ENCODE data around the gene TMEM254. TPM values are rescaled to one million over a fixed set of nuclear protein-coding genes. Genes with fewer than 3 reads are reported as not detected.
"Not testable (repeated sequence)": the region's sequence is repeated elsewhere in the genome, so short reads cannot be mapped to it uniquely, and the experiment has no call there.

TMEM254 gene, protein sequence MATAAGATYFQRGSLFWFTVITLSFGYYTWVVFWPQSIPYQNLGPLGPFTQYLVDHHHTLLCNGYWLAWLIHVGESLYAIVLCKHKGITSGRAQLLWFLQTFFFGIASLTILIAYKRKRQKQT
- polyA plus RNA-seq (ENCODE audit: insufficient read length): 64.6 TPM
- long read RNA-seq, donor 1, transcript TMEM254-209 (4 exons, 1,963 nt): minor isoform, 5 of 88 reads
- long read RNA-seq, donor 1, transcript TMEM254-205 (4 exons, 2,042 nt): major isoform, 26 of 88 reads
- long read RNA-seq, donor 1, partial matches to known transcripts: 54 of 88 reads
- long read RNA-seq, donor 1, other reads (novel, unspliced or antisense): 0 of 88 reads
- long read RNA-seq, donor 2, transcript TMEM254-205 (4 exons, 2,042 nt): major isoform, 28 of 30 reads
- long read RNA-seq, donor 2, partial matches to known transcripts: 0 of 30 reads
- long read RNA-seq, donor 2, other reads (novel, unspliced or antisense): 0 of 30 reads
- long read RNA-seq, donor 3, transcript TMEM254-205 (4 exons, 2,042 nt): major isoform, 15 of 19 reads
- long read RNA-seq, donor 3, partial matches to known transcripts: 0 of 19 reads
- long read RNA-seq, donor 3, other reads (novel, unspliced or antisense): 0 of 19 reads
- long read RNA-seq, donor 4, partial matches to known transcripts: 0 of 1 reads
- long read RNA-seq, donor 4, other reads (novel, unspliced or antisense): 0 of 1 reads
- long read RNA-seq, donor 5, transcript TMEM254-205 (4 exons, 2,042 nt): major isoform, 18 of 30 reads
- long read RNA-seq, donor 5, partial matches to known transcripts: 0 of 30 reads
- long read RNA-seq, donor 5, other reads (novel, unspliced or antisense): 0 of 30 reads
- long read RNA-seq, donor 6, transcript TMEM254-205 (4 exons, 2,042 nt): major isoform, 20 of 72 reads
- long read RNA-seq, donor 6, partial matches to known transcripts: 49 of 72 reads
- long read RNA-seq, donor 6, other reads (novel, unspliced or antisense): 0 of 72 reads
- long read RNA-seq, donor 7, transcript TMEM254-205 (4 exons, 2,042 nt): major isoform, 11 of 24 reads
- long read RNA-seq, donor 7, transcript TMEM254-209 (4 exons, 1,963 nt): minor isoform, 8 of 24 reads
- long read RNA-seq, donor 7, partial matches to known transcripts: 0 of 24 reads
- long read RNA-seq, donor 7, other reads (novel, unspliced or antisense): 0 of 24 reads
- long read RNA-seq, donor 8, transcript TMEM254-205 (4 exons, 2,042 nt): major isoform, 8 of 13 reads
- long read RNA-seq, donor 8, partial matches to known transcripts: 0 of 13 reads
- long read RNA-seq, donor 8, other reads (novel, unspliced or antisense): 0 of 13 reads

DNA sequence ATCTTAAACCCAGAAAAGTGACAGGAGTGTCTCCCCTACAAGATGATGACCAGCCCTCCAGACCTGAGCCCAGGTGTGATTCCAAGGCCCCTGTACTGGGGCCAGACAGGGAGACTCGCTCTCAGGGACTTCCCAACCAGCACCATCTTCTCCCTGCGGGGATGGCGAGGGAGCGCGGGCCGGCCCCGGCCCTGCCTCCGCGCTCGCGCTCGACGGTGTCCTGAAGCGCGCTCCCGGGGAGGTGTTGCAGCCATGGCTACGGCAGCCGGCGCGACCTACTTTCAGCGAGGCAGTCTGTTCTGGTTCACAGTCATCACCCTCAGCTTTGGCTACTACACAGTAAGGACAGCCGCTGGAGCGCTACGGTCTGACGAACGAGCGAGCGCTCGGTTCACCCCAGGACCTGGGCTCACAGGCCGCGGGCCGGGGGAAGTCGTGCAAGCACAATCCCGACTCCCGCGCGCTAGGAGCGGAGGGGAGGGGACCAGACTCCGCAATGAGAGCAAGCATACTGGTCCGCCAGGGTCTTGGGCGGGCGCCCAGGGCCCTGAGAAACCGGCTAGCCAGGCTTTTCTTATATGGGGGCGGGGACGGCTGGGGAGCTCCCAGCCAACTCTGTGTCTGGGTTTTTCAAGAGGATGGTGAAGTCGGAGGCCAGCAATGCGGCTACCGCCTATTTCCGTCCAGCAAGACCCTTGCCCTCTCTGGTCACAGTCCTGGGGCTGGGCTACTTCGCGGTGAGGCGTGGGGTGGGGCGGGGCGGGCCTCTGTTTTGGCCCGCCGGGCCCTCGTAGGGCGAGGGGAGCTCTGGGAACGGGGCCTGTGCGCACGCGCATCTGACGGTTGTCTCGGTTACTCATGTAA lies at the start of gene TMEM254:
TSS of gene TMEM254 (plus strand) at position 218 of the 864 bp plus-strand sequence. CDS start at position 253, 35 bp downstream.
- DNase-seq: peak; percentile 93

DNA sequence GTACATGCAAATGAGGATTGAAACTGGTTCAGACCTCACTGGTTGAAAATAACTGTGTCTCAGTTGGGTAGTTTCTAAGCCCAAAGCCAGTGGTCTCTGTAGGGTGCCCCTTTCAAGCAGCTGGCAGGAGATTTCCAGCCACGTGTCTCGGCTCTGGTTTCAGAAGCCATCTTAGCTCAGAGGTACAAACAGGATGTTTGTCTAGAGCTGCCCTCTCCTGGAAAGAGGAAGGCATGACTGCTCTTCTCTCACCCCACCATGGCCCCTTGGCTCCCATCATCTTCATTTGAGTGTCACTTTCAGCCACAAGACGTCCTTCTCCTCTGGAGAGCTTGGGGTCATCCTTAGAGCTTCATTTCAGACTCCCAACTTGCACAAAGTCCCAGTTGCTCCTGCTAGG lies 49.3 kb upstream of the TMEM254 start:
- DNase-seq: peak; percentile 5

DNA sequence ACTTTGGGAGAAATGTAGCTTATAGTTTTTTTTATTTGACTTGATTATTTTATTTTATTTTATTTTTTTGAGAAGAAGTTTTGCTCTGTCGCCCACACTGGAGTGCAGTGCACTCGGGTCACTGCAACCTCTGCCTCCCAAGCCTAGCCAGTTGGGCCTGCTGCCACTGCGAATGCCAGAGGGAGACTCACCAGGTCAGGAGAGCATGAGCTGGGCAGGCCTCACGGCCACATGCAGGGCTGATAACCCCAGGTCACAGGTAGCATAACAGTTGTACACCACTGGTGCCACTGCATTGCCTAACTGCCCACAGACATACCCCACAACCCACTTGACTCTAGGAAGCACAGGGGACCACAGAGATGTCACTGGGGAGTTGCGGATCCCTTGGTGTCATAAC lies 48.6 kb upstream of the TMEM254 start:
- not testable (repeated sequence) for DNase-seq

DNA sequence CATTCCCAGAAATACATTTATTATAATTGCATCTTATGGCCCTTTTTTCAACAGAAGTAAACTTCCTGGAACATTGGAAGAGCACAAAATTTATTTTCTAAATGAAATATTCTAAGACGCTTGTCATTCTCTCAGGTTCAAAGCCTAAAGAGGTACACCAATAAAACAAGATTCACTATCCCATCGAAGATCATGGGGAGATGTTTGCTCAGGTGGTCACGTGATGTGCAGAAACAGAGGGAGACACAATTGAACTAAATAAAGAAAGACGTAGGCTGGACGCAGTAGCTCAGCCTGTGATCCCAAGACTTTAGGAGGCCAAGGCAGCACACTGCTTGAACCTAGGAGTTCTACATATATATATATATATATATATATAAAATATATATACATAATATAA lies 46.0 kb upstream of the TMEM254 start:
- DNase-seq: no peak

DNA sequence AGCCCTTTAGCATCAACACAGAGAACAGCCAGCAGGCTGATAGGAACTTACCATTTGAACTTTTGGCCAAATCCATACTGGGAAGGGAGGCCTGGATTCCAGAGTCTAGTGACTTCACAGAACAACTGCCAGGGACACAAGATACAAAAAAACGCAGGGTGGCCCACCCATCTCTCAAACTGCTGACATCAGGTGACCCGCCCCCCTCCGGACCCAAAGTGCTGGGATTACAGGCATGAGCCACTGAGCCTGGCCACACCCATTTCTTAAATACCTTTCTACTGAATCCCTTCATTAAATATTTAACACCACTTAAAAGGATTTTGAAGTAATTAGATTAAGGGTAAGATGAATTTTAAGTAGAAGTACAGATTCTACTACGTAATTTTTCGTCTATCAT lies 43.7 kb upstream of the TMEM254 start:
- not testable (repeated sequence) for DNase-seq

DNA sequence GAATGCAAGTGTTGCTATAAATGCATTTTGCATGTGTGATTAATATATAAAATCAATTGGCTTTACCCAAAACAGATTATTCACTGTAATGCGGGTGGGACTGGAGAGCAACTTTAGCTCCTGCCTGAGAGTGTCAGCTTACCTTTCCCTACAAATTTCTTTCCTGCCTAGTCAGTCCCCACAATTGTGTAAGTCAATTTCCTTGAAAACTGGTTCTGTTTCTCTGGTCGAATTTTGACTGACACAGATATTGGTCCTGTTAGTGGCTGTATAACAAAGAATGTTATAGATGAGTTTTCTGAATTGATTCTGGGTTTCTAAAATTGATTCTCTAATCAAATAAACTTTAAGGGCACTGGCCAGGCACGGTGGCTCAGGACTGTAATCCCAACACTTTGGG lies 43.0 kb upstream of the TMEM254 start:
- DNase-seq: not testable (repeated sequence)

DNA sequence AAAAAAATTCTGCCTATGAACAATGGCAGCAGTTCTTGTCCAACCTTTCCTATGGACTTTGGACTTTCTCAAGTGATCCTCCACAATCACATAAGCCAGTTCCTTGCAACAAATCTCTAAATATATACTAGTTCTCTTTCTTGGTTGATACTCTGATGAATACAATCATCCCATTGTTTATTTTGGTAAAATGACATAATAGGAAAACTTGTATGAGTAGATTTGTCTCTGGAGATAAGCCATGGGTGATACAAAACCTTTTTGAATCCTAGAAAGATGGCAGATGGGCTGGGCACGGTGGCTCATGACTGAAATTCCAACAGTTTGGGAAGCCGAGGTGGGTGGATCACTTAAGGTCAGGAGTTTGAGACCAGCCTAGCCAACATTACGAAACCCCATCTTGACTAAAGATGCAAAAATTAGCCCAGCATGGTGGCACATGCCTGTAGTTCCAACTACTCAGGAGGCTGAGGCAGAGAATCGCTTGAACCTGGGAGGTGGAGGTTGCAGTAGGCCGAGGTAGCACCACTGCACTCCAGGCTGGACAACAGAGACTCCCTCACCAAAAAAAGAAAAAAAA lies 41.5 kb upstream of the TMEM254 start:
- DNase-seq: not testable (repeated sequence)

DNA sequence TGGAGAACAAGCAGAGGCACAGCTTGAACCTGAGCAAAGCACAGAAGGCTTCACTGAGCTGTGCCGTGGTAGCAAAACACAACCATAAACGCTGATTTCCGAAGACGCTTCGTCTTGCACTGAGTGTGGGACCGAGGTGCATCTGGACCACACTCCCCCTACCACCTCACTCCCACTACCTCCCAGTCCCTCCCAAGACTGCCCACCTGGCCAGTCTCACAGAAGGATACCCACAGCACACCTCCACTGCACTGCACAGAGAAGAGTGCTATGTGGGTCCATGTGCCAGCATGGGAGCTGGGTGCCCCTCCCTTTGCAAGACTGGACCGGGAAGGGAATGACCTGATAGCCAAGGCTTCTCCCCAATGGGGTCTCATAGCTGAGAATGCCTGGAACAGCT lies 40.2 kb upstream of the TMEM254 start:
- DNase-seq: not testable (repeated sequence)

DNA sequence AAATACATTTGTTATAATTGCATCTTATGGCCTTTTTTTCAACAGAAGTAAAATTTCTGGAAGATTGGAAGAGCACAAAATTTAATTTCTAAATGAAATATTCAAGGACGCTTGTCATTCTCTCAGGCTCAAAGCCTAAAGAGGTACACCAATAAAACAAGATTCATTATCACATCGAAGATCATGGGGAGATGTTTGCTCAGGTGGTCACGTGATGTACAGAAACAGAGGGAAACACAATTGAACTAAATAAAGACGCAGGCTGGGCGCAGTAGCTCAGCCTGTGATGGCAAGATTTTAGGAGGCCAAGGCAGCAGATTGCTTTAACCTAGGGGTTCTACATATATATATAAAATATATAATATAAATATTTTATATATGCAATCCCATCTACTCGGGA lies 37.3 kb upstream of the TMEM254 start:
- no peak for DNase-seq

DNA sequence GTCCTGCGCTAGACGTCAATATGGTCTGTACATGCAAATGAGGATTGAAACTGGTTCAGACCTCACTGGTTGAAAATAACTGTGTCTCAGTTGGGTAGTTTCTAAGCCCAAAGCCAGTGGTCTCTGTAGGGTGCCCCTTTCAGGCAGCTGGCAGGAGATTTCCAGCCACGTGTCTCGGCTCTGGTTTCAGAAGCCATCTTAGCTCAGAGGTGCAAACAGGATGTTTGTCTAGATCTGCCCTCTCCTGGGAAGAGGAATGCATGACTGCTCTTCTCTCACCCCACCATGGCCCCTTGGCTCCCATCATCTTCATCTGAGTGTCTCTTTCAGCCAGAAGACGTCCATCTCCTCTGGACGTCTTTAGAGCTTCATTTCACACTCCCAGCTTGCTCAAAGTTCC lies 33.5 kb upstream of the TMEM254 start:
- peak; percentile 8 for DNase-seq

DNA sequence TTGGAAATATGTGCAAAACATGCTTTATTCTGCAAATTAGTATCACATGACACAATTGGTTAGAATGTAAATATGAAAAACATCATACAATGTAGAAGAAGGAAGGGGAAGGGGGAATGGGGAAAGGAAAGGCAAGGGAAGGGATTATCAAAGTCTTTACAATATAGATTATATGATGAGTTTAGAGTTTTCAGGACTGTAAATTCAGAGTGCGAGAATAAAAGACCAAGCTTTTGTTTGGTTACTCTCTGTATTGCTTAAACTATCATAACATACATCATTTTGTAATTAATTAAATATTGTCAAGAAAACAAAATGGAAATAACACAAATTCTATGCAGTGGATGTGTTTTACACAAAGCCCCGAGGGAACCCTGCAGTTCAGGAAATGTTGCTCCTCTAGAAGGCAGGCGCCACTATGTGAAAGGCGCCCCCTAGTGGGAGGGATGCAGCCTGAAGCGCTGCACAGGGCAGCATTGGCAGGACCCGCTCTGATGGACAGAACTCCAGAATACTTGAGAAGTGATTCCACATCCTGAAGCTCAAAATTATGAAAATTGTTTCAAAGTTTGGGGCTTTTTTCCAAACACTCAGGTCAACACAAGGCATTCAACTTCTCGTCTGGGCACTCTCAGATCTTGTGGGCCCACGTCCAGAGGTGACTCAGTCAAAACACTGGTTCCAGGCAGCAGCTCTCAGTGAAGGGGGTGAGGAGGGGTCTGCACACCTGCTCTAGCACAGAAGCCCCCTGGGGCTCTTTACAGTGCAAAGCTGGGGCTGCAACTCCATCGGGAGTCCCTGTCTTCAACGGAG lies 31.6 kb upstream of the TMEM254 start:
- peak; percentile 61 for DNase-seq

DNA sequence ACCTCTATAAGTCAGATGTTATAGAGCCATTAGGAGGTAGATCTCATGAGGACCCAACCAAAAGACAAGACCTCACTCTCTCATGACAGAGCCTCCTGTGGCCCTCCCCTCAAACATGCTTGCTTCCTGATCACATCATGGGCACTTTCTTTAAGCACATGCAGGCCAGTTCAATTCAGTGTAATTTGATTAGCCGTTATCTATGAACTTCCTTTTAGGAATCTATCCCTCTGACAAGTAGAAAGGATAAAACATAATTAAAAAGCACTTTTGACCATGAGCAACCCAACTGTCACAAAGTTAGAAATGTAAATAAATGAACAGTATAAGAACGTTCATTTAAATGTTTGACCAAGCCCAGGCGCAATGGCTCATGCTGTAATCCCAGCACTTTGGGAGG lies 27.7 kb upstream of the TMEM254 start:
- no peak for DNase-seq

DNA sequence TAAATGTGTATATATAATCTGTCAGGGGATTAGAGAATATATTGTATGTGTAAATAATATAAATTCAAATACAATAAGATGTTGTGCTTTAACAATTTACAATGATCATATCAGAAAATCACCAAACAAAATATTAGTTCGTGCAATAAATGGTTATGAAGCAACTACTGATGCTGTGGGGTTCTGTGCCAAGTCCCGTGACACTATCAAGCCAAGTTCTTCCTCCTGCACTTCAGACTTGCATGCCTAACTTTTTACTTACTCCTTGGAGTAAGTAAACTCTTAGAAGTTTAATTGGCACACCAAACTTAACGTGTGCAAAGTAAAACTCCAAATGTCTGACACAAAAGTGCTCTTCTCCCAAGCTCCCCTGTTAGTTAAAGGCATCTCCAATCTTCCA lies 26.5 kb upstream of the TMEM254 start:
- DNase-seq: no peak

DNA sequence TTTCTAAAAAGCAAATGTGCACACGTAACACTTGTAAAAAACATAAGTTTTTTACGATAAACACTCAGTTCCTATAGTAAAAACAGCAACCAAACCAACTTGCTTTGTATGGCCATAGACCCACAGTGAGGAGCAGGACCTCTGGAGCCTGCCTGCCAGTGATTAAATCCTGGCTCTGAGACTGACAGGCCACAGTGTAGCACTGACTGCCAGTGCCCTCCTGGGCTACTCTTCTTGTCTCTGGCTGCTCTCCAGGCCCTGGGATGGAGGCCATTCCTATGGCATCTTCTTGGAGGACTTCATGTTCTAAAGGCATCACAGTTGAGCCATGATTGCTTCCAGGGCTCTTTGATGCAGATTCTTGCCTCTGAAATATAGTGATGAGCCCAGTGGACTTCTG lies 22.7 kb upstream of the TMEM254 start:
- no peak for DNase-seq

DNA sequence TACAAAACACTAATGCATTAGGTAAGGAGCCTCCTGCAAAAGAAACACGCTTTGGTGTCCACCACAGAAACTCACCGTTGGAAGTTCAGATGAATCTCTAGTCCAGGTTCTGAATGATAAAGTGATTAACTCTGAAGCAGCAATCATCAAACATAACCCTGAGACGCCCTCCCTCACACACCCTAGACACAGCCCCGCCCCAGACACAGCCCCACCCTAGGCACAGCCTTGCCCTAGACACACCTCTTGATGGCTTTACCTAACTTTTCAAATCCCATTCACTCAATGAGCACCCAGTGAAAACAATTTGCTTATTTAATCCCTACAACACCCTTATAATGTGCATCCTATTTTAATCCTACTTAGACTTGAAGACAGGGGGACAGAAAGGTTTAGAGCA lies 21.3 kb upstream of the TMEM254 start:
- no peak for DNase-seq

DNA sequence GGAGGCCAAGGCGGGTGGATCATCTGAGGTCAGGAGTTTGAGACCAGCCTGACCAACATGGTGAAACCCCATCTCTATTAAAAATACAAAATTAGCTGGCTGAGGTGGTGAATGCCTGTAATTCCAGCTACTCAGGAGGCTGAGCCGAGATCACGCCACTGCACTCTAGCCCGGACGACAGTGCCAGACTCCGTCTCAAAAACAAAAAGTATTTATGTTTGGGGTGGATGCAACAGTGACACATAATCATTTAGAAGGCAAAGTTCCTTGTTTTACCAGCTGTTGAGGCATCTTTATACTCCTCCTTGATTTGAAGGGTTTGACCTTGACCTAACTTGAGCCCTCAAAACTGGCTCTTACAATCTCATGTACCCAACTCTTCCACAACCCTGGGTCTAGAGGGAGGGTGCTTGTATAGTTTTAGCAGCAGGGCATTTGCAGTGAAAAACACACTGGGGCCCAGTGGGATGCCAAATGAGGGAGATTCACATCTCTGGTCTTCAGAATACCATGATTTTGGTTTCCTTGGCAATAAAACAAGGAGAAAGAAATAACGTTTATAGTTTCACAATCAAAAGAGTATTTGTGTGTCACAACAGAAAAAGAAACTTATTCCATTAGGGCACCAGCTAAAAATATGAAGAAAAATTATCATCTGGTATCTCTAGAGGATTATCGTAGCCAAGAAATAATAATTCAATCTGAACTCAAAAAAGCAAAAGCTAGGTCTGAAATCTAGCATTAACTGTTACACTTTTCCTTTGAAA lies 14.2 kb upstream of the TMEM254 start:
- DNase-seq: no peak

DNA sequence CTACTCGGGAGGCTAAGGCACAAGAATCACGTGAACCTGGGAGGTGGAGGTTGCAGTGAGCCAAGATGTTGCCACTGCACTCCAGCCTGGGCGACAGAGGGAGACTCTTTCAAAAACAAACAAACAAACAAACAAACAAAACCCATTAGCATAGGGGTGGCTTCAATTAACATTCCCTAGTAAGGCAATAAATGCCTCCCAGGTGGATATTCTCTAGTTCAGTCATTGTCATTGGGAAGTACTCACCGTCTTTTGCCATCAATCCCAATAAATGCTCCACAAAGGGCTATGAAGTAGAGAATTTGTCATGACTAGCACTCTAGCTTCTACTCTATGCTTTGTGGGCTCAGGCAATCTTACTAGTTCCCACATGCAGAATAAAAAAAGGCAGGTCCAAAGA lies 11.7 kb upstream of the TMEM254 start:
- DNase-seq: no peak

DNA sequence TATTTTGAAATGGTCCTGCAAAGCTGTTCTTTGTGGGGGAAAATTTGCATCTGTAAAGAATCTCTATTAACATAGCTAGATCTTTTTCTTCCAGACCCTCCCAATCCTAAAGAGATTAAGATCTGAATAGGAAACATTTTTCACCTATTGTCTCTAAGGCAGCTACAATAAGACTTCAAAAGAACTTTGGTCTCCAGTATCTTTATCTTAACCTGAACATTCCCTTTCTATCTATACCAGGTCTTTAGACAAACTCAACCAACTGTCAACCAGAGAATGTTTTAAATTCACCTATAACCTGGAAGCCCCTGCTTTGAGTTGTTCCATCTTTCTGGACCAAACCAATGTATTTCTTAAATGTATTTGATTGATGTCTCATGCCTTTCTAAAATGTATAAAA lies 10.6 kb upstream of the TMEM254 start:
- not testable (repeated sequence) for DNase-seq

DNA sequence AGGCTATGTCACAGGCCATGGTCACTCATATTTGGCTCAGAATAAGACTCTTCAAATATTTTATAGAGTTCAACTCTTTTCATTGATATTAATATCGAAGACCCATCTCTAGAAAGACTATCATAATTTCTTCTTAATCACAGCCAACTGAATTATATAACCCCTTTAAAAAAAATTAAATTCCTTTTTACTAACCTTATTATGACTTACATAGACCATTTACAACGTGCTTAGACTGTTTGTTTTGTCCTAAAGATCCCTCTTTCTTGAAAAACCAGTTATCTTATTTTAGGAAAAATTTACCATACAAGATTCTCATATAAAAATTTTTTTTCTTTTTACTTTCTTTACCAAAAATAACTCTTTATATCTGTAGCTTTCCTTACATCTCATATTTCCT lies 10.2 kb upstream of the TMEM254 start:
- DNase-seq: no peak
